ENCODE results near the gene IL1RAPL1. TPM values are rescaled to one million over a fixed set of nuclear protein-coding genes. Genes with fewer than 3 reads are reported as not detected.

Gene IL1RAPL1
- total RNA-seq, 4 donors from 2014 or later, result 8.2 to 10.9 (median 8.8) TPM

DNA sequence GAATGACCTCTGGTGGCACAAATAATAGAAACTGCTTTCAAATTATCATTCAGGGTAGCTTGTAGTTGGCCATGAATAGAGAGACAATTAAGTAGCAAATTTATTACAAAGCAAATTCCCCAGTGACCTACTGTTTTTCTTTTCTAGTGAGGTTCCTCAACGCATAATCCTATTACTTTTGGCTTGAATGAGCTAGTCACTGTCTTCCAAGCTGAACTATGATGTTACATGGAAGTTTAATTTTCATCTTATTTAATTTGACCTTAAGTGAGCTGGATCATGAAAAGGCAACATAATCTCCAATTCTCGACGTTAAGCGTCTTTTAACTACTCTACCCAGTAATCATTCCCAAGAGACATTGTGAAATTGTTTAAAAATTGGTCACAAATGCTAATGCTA is 1280.7 kb downstream of the IL1RAPL1 start:
- H3K9me3 ChIP-seq, result no peaks in the 10 kb centered on the region
- H3K36me3 ChIP-seq, result no peaks in the 10 kb centered on the region
- 63 to 65% methylated on average over 4 of the region's 4 CpGs for WGBS, 2 donors
- TF ChIP-seq, protein P1, sequence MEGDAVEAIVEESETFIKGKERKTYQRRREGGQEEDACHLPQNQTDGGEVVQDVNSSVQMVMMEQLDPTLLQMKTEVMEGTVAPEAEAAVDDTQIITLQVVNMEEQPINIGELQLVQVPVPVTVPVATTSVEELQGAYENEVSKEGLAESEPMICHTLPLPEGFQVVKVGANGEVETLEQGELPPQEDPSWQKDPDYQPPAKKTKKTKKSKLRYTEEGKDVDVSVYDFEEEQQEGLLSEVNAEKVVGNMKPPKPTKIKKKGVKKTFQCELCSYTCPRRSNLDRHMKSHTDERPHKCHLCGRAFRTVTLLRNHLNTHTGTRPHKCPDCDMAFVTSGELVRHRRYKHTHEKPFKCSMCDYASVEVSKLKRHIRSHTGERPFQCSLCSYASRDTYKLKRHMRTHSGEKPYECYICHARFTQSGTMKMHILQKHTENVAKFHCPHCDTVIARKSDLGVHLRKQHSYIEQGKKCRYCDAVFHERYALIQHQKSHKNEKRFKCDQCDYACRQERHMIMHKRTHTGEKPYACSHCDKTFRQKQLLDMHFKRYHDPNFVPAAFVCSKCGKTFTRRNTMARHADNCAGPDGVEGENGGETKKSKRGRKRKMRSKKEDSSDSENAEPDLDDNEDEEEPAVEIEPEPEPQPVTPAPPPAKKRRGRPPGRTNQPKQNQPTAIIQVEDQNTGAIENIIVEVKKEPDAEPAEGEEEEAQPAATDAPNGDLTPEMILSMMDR (IDR thresholded peaks at IDR 0.05), result no peak
- TF ChIP-seq POLR2A (IDR thresholded peaks at IDR 0.05) (no peak), EP300 (IDR thresholded peaks at IDR 0.05) (no peak)
- no peak overlapping the region for H3K4me3 ChIP-seq
- DNase-seq (ENCODE audit: low spot score in 2 of 2), result no peak
- H3K27ac ChIP-seq, result no peak overlapping the region
- H3K4me1 ChIP-seq, result no peaks in the 10 kb centered on the region
- H3K27me3 ChIP-seq, result no peaks in the 10 kb centered on the region

DNA sequence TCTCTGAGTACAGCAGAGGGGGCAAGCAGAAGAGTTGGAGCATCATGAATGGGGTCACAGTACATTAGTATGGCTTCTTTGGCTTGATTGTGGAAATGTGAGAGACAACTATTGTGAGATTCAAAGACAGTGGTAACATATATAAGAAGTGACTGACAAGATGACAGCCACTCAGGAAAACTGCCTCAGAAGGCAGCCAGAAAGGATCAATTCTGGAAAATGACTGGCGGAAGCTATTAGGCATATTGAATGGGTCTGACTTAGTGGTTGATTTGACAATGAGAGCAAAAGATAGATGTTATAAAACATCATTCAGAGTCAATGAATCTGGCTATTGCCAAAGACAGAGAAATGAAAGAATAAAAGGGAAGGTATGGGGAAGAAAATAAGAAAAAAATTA is 1282.6 kb downstream of the IL1RAPL1 start:
- Histone ChIP-seq H3K36me3 (no peaks in the 10 kb centered on the region), H3K4me3 (no peak overlapping the region), H3K4me1 (no peaks in the 10 kb centered on the region), H3K27me3 (no peaks in the 10 kb centered on the region), H3K9me3 (no peaks in the 10 kb centered on the region), H3K27ac (no peak overlapping the region)
- 98 to 100% methylated on average over 1 of the region's 1 CpG for WGBS, 2 donors
- TF ChIP-seq, protein P1 (IDR thresholded peaks at IDR 0.05), result no peak
- TF ChIP-seq EP300 (IDR thresholded peaks at IDR 0.05) (no peak), POLR2A (IDR thresholded peaks at IDR 0.05) (no peak)
- DNase-seq (ENCODE audit: low spot score in 2 of 2), result no peak

DNA sequence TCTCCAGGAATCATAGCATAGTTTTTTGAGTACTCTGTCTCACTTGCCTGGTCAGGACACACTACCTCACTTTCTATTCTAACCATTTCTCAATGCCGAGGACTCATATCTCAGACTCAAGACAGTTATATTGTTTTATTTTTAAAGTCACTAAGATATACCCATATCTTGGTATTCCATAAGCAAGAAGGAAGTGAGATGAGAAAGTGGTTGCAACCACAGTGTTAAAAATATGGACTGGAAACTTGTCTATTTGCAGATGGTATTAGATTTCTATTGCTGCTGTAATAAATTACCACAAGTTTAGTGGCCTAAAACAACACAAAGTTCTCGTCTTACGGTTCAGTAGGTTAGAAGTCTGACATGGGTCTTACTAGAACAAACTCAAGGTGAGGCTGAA is 1283.4 kb downstream of the IL1RAPL1 start:
- Histone ChIP-seq H3K27ac (no peak overlapping the region), H3K27me3 (no peaks in the 10 kb centered on the region), H3K9me3 (no peaks in the 10 kb centered on the region), H3K36me3 (no peaks in the 10 kb centered on the region), H3K4me3 (no peak overlapping the region), H3K4me1 (no peaks in the 10 kb centered on the region)
- TF ChIP-seq EP300 (IDR thresholded peaks at IDR 0.05) (no peak), POLR2A (IDR thresholded peaks at IDR 0.05) (no peak)
- TF ChIP-seq, protein P1 (IDR thresholded peaks at IDR 0.05), result no peak
- 89 to 98% methylated on average over 3 of the region's 3 CpGs for WGBS, 2 donors
- DNase-seq (ENCODE audit: low spot score in 2 of 2), result no peak

DNA sequence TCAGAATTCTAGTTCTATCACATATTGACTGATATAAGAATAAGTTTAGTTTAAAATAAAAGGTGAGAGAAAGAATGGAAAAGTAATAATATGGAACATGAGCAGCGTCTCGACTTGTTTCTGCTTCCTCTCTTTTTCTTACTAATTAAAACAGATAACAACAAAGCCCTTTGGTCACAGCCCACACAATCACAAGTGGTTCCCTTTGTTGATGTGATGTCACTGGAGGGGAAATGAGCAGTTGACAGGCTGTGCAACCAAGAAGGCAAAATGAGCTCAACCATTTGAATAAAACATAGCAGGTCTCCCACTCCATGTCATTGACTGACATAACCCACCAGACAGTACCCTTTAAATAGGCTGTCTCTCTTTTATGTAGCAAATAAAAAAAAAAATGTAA is 1285.6 kb downstream of the IL1RAPL1 start:
- DNase-seq (ENCODE audit: low spot score in 2 of 2), result no peak
- Histone ChIP-seq H3K4me1 (no peaks in the 10 kb centered on the region), H3K27me3 (no peaks in the 10 kb centered on the region), H3K27ac (no peak overlapping the region), H3K36me3 (no peaks in the 10 kb centered on the region), H3K9me3 (no peaks in the 10 kb centered on the region), H3K4me3 (no peak overlapping the region)
- TF ChIP-seq POLR2A (IDR thresholded peaks at IDR 0.05) (no peak), EP300 (IDR thresholded peaks at IDR 0.05) (no peak)
- TF ChIP-seq, protein P1 (IDR thresholded peaks at IDR 0.05), result no peak
- 57 to 70% methylated on average over 2 of the region's 2 CpGs for WGBS, 2 donors

DNA sequence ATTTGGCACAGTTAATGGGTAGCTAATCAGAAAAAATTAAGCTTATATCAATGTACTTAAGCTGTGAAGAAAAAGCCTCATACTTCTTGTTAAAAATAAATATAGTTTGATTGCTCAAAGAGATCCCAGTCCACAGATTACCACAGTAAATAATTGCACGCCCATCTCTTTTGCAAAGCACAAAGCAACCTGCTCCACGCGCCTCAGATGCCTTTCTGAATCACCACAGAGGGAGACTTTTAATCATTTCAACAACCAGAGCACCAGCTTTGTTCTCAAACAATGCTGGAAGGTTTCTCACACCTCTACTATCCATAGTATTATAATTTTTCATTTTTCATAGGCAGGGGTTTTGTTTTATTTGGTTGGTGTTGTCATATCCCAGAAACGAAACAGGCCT is 1289.5 kb downstream of the IL1RAPL1 start:
- no peaks in the 10 kb centered on the region for H3K4me1 ChIP-seq
- no peak for DNase-seq (ENCODE audit: low spot score in 2 of 2)
- H3K4me3 ChIP-seq, result no peak overlapping the region
- no peak overlapping the region for H3K27ac ChIP-seq
- 70 to 88% methylated on average over 4 of the region's 4 CpGs for WGBS, 2 donors
- no peaks in the 10 kb centered on the region for H3K27me3 ChIP-seq
- no peaks in the 10 kb centered on the region for H3K9me3 ChIP-seq
- no peaks in the 10 kb centered on the region for H3K36me3 ChIP-seq
- no peak for TF ChIP-seq POLR2A (IDR thresholded peaks at IDR 0.05)
- TF ChIP-seq EP300 (IDR thresholded peaks at IDR 0.05), result no peak
- TF ChIP-seq, protein P1 (IDR thresholded peaks at IDR 0.05), result no peak

All from tibial nerve (tissue), 4 donors.